Measurements from ENCODE around the gene MMP24.

MMP24 gene

GRCh38 chr20:35238170-35238569, 11.7 kb downstream of the MMP24 start:
- TF ChIP-seq CTCF (IDR thresholded peaks at IDR 0.05; ENCODE audit: low read depth, low read length, missing control alignments): no peak
- in situ Hi-C loops (cut with HindIII; ENCODE audit: low sequenced_read_pairs): no loop called here
- DNase-seq (ENCODE audit: low read depth): no peak
- no peak overlapping the region for H3K4me3 ChIP-seq (ENCODE audit: low read depth, low read length)

- in situ Hi-C loops (cut with HindIII; ENCODE audit: low sequenced_read_pairs): no loop called here
- no peak overlapping the region for H3K4me3 ChIP-seq (ENCODE audit: low read depth, low read length)
- no peak for DNase-seq (ENCODE audit: low read depth)
- TF ChIP-seq CTCF (IDR thresholded peaks at IDR 0.05; ENCODE audit: low read depth, low read length, missing control alignments): no peak
These were observed 12.2 kb downstream of the MMP24 start for GRCh38 chr20:35238735-35239134.

GRCh38 chr20:35240083-35240810, 13.8 kb downstream of the MMP24 start:
- in situ Hi-C loops (cut with HindIII; ENCODE audit: low sequenced_read_pairs): no loop called here
- no peak for DNase-seq (ENCODE audit: low read depth)
- TF ChIP-seq CTCF (IDR thresholded peaks at IDR 0.05; ENCODE audit: low read depth, low read length, missing control alignments): no peak
- no peak overlapping the region for H3K4me3 ChIP-seq (ENCODE audit: low read depth, low read length)

GRCh38 chr20:35240811-35241293, 14.4 kb downstream of the MMP24 start:
- in situ Hi-C loops (cut with HindIII; ENCODE audit: low sequenced_read_pairs): no loop called here
- no peak for TF ChIP-seq CTCF (IDR thresholded peaks at IDR 0.05; ENCODE audit: low read depth, low read length, missing control alignments)
- DNase-seq (ENCODE audit: low read depth): no peak
- H3K4me3 ChIP-seq (ENCODE audit: low read depth, low read length): no peak overlapping the region

- no peak overlapping the region for H3K4me3 ChIP-seq (ENCODE audit: low read depth, low read length)
- in situ Hi-C loops (cut with HindIII; ENCODE audit: low sequenced_read_pairs): no loop called here
- no peak for DNase-seq (ENCODE audit: low read depth)
- no peak for TF ChIP-seq CTCF (IDR thresholded peaks at IDR 0.05; ENCODE audit: low read depth, low read length, missing control alignments)
These were observed 16.8 kb downstream of the MMP24 start for GRCh38 chr20:35243317-35243716.

- in situ Hi-C loops (cut with HindIII; ENCODE audit: low sequenced_read_pairs): no loop called here
- no peak overlapping the region for H3K4me3 ChIP-seq (ENCODE audit: low read depth, low read length)
- no peak for DNase-seq (ENCODE audit: low read depth)
- no peak for TF ChIP-seq CTCF (IDR thresholded peaks at IDR 0.05; ENCODE audit: low read depth, low read length, missing control alignments)
These were observed 17.5 kb downstream of the MMP24 start for GRCh38 chr20:35243986-35244385.

All from astrocyte of the cerebellum (primary cell).